Mesothelial cell of epicardium (in vitro differentiated cells): ENCODE results near the gene ATAD1. TPM values are rescaled to one million over a fixed set of nuclear protein-coding genes. Genes with fewer than 3 reads are reported as not detected.
"Not testable (repeated sequence)": the region's sequence is repeated elsewhere in the genome, so short reads cannot be mapped to it uniquely, and the experiment has no call there.

Experiments used
- DNase-seq, 2 experiments: peaks; one replicate each; pipeline ENCODE4 v3.0.0; 2021; ENCODE audit warnings: low spot score in 2 of 2; ENCODE audit not compliant: unreplicated experiment in 2 of 2
- H3K27ac Mint-ChIP-seq: 2 replicates; pipeline ENCODE4 v1.8.0; 2021; ENCODE audit warnings: mixed read lengths
- H3K27me3 Mint-ChIP-seq: 2 replicates; pipeline ENCODE4 v1.8.0; 2021; ENCODE audit warnings: low read depth, mixed read lengths
- H3K36me3 Mint-ChIP-seq: 2 replicates; pipeline ENCODE4 v1.8.0; 2021; ENCODE audit warnings: mixed read lengths
- H3K4me1 Mint-ChIP-seq: 2 replicates; pipeline ENCODE4 v1.8.0; 2021; ENCODE audit warnings: mixed read lengths
- H3K4me3 Mint-ChIP-seq: 2 replicates; pipeline ENCODE4 v1.8.0; 2021; ENCODE audit warnings: mild to moderate bottlenecking, moderate library complexity, mixed read lengths
- H3K9me3 Mint-ChIP-seq: 2 replicates; pipeline ENCODE4 v1.8.0; 2021; ENCODE audit warnings: mixed read lengths
- CTCF ChIP-seq: fragments of 200-600 bp; sonication (generic); IDR thresholded peaks from one replicate; pipeline ENCODE4 v1.5.0; 2021; ENCODE audit warnings: antibody characterized with exemption; ENCODE audit not compliant: unreplicated experiment
- total RNA-seq: library from RNA; stranded (reverse); gene quantifications from 3 replicates; pipeline ENCODE4 v1.2.1, GENCODE V29; 2021

Gene ATAD1
- total RNA-seq, 1 donor from 2014 or later = 54.3 TPM

GRCh38 chr10:87816898-87817608 lies 973 bp downstream of the ATAD1 start:
- Mint-ChIP-seq H3K4me1 (peaks cover 29% of the 10 kb centered on the region), H3K27ac (peak overlapping the region; percentile 98), H3K36me3 (peaks cover 6% of the 10 kb centered on the region), H3K27me3 (no peaks in the 10 kb centered on the region), H3K9me3 (no peaks in the 10 kb centered on the region), H3K4me3 (peak overlapping the region; percentile 78)
- TF ChIP-seq CTCF = no peak
- DNase-seq = no peak

GRCh38 chr10:87816163-87816897 lies 1.7 kb downstream of the ATAD1 start:
- DNase-seq = no peak
- TF ChIP-seq CTCF = peak; percentile 14
- H3K4me3 Mint-ChIP-seq = peak overlapping the region; percentile 78
- H3K4me1 Mint-ChIP-seq = peaks cover 29% of the 10 kb centered on the region
- H3K27ac Mint-ChIP-seq = peak overlapping the region; percentile 15
- H3K9me3 Mint-ChIP-seq = no peaks in the 10 kb centered on the region
- no peaks in the 10 kb centered on the region for H3K27me3 Mint-ChIP-seq
- H3K36me3 Mint-ChIP-seq = peaks cover 13% of the 10 kb centered on the region

- Mint-ChIP-seq H3K36me3 (peaks cover 87% of the 10 kb centered on the region), H3K27ac (no peak overlapping the region), H3K27me3 (no peaks in the 10 kb centered on the region), H3K4me1 (no peaks in the 10 kb centered on the region), H3K9me3 (peaks cover 64% of the 10 kb centered on the region), H3K4me3 (no peak overlapping the region)
- no peak for TF ChIP-seq CTCF
- DNase-seq = no peak
Measured at GRCh38 chr10:87804939-87805569, 13.0 kb downstream of the ATAD1 start.

GRCh38 chr10:87803831-87804230 lies 14.2 kb downstream of the ATAD1 start:
- no peaks in the 10 kb centered on the region for H3K27me3 Mint-ChIP-seq
- no peak for DNase-seq
- H3K27ac Mint-ChIP-seq = no peak overlapping the region
- H3K4me3 Mint-ChIP-seq = no peak overlapping the region
- no peak for TF ChIP-seq CTCF
- H3K4me1 Mint-ChIP-seq = no peaks in the 10 kb centered on the region
- peaks cover 86% of the 10 kb centered on the region for H3K36me3 Mint-ChIP-seq
- peaks cover 67% of the 10 kb centered on the region for H3K9me3 Mint-ChIP-seq

- H3K27me3 Mint-ChIP-seq = no peaks in the 10 kb centered on the region
- no peak overlapping the region for H3K4me3 Mint-ChIP-seq
- peaks cover 69% of the 10 kb centered on the region for H3K9me3 Mint-ChIP-seq
- DNase-seq = no peak
- no peaks in the 10 kb centered on the region for H3K4me1 Mint-ChIP-seq
- TF ChIP-seq CTCF = no peak
- no peak overlapping the region for H3K27ac Mint-ChIP-seq
- peaks cover 85% of the 10 kb centered on the region for H3K36me3 Mint-ChIP-seq
Measured at GRCh38 chr10:87803328-87803727, 14.7 kb downstream of the ATAD1 start.

GRCh38 chr10:87801813-87802435 lies 16.1 kb downstream of the ATAD1 start:
- not testable (repeated sequence) for H3K27ac Mint-ChIP-seq, H3K27me3 Mint-ChIP-seq, H3K4me3 Mint-ChIP-seq, DNase-seq, H3K4me1 Mint-ChIP-seq
- H3K36me3 Mint-ChIP-seq = peaks cover 85% of the 10 kb centered on the region
- H3K9me3 Mint-ChIP-seq = peaks cover 63% of the 10 kb centered on the region
